Activated CD8-positive, alpha-beta memory T cell treated with anti-CD3 and anti-CD28 coated beads, Interleukin-2, amount 50 U/mL, for 1 hour (primary cell): Measurements from ENCODE around the gene DEPP1.

Experiments
- DNase-seq: peaks from one replicate; pipeline ENCODE4 v3.0.0-alpha.2; 2020; ENCODE audit errors: extremely low read depth

DEPP1 gene

GRCh38 chr10:44993922-44994751 is 15.5 kb upstream of the DEPP1 start:
- no peak for DNase-seq

GRCh38 chr10:44993226-44993921 is 14.8 kb upstream of the DEPP1 start:
- no peak for DNase-seq

GRCh38 chr10:44992732-44993225 is 14.2 kb upstream of the DEPP1 start:
- no peak for DNase-seq

- DNase-seq: no peak
Observed at GRCh38 chr10:44992070-44992731, 13.6 kb upstream of the DEPP1 start.

- DNase-seq: no peak
Observed at GRCh38 chr10:44991571-44991970, 13.0 kb upstream of the DEPP1 start.

- no peak for DNase-seq
Observed at GRCh38 chr10:44990965-44991364, 12.4 kb upstream of the DEPP1 start.

GRCh38 chr10:44990302-44990655 is 11.7 kb upstream of the DEPP1 start:
- DNase-seq: no peak

- DNase-seq: no peak
Observed at GRCh38 chr10:44989597-44990301, 11.1 kb upstream of the DEPP1 start.

GRCh38 chr10:44988957-44989585 is 10.5 kb upstream of the DEPP1 start:
- no peak for DNase-seq

GRCh38 chr10:44986670-44987069 is 8.1 kb upstream of the DEPP1 start:
- DNase-seq: no peak

- DNase-seq: no peak
Observed at GRCh38 chr10:44986179-44986578, 7.6 kb upstream of the DEPP1 start.

GRCh38 chr10:44985175-44985681 is 6.6 kb upstream of the DEPP1 start:
- no peak for DNase-seq

- no peak for DNase-seq
Observed at GRCh38 chr10:44984671-44985101, 6.1 kb upstream of the DEPP1 start.

- no peak for DNase-seq
Observed at GRCh38 chr10:44983895-44984278, 5.3 kb upstream of the DEPP1 start.

GRCh38 chr10:44983066-44983894 is 4.7 kb upstream of the DEPP1 start:
- DNase-seq: no peak

- no peak for DNase-seq
Observed at GRCh38 chr10:44982496-44982895, 3.9 kb upstream of the DEPP1 start.

- no peak for DNase-seq
Observed at GRCh38 chr10:44982114-44982460, 3.5 kb upstream of the DEPP1 start.

- no peak for DNase-seq
Observed at GRCh38 chr10:44981172-44982113, 2.8 kb upstream of the DEPP1 start.
